ENCODE data around the gene TMED6.

GRCh38 chr16:69315486-69316311 is 35.9 kb downstream of the TMED6 start:
- TF ChIP-seq SP1 (IDR thresholded peaks at IDR 0.05) (no peak), ELF4 (IDR thresholded peaks at IDR 0.05) (no peak), HDGF (IDR thresholded peaks at IDR 0.05; ENCODE audit: borderline replicate concordance) (no peak), ZNF384 (IDR thresholded peaks at IDR 0.05) (no peak), SUZ12 (IDR thresholded peaks at IDR 0.05) (no peak), TARDBP (IDR thresholded peaks at IDR 0.05) (no peak), FOXM1 (IDR thresholded peaks at IDR 0.05; ENCODE audit: borderline replicate concordance) (no peak), NFRKB (IDR thresholded peaks at IDR 0.05) (no peak), ARNT (IDR thresholded peaks at IDR 0.05) (no peak)

All from HEK293T (cell line).